Thyroid gland (tissue), 4 donors: ENCODE results near the gene LNPEP.

Source experiments
- CTCF ChIP-seq, 6 experiments: fragments of 200-600 bp in 3 of 6; fragments of 450-650 bp in 3 of 6; sonication (generic) in 3 of 6; IDR thresholded peaks; one replicate each; pipeline ENCODE4 v1.5.1; 2016 to 2019; ENCODE audit warnings: antibody characterized with exemption in 6 of 6, mild to moderate bottlenecking in 2 of 6, inconsistent platforms in 1 of 6, moderate library complexity in 1 of 6
- POLR2A ChIP-seq, 2 donors: fragments of 450-650 bp; IDR thresholded peaks; one replicate each; pipeline ENCODE4 v1.6.1; 2017; ENCODE audit warnings: antibody characterized with exemption in 2 of 2, mild to moderate bottlenecking in 2 of 2, moderate library complexity in 1 of 2

- TF ChIP-seq POLR2A (IDR thresholded peaks at IDR 0.05) = no peak
- no peak for TF ChIP-seq CTCF (IDR thresholded peaks at IDR 0.05)
Observed at GRCh38 chr5:96933764-96934707, 1.8 kb upstream of the LNPEP start.
